Left lobe of liver (tissue), 2 donors: ENCODE results near the gene STPG2. TPM values are rescaled to one million over a fixed set of nuclear protein-coding genes. Genes with fewer than 3 reads are reported as not detected.
A peak's percentile ranks its signal among the peaks of the same experiment; 100 is the strongest.

Experiments
- ATAC-seq: fragments of 200-7000 bp; cut with Tn5 transposase; one replicate; pipeline ENCODE4 v1.9.1; 2020; ENCODE audit warnings: mild to moderate bottlenecking, moderate library complexity
- DNase-seq: peaks from one replicate; pipeline ENCODE4 v3.0.0-alpha.2; 2020; ENCODE audit warnings: low spot score
- total RNA-seq: library from RNA; stranded (reverse); gene quantifications from one replicate; pipeline ENCODE4 v1.2.1, GENCODE V29; 2021
- donor health status: DM: no; HTN: no; CAD: no; lungs with moderate emphysema.
- donor health status: DM: no; HTN: yes; CAD: no.

Gene STPG2
- total RNA-seq, 1 donor from 2014 or later, result 0.38 TPM

DNA sequence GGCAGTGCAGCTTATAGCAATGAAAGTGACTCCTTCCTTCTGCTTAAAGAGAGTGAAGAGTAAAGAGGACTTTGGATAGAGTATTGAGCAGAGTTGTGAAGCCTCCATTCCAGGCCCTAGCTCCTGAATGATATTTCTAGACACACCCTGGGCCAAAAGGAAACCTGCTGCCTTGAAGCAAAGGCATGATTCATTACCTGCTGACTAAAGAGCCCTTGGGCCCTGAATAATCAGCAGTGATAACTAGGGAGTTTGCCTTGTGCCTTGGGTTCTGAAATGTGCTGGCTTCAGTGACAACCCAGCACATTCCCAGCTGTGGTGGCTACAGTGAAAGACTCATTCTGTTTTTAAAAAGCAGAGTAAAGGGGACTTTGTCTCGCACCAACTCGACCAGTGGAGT is 49.2 kb downstream of the STPG2 start:
- ATAC-seq (no peak), DNase-seq (no peak)

DNA sequence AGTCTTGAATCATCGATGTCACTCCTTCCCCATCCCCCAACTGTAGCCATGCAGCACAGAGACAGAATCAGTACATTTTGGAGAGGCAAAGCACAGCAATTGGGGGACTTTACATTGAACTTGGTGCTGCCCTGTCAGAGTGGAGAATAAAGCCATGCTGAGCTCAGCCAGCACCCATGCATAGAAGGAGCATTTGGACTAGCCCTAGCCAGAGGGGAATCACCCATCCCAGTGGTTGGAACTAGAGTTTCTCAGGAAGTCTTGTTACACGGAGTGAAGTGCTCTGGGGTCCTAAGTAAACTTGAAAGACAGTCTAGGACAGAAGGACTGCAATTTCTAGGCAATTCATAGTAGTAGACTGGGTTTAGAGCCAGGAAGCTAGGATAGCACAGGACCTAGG is 49.6 kb downstream of the STPG2 start:
- no peak for DNase-seq

DNA sequence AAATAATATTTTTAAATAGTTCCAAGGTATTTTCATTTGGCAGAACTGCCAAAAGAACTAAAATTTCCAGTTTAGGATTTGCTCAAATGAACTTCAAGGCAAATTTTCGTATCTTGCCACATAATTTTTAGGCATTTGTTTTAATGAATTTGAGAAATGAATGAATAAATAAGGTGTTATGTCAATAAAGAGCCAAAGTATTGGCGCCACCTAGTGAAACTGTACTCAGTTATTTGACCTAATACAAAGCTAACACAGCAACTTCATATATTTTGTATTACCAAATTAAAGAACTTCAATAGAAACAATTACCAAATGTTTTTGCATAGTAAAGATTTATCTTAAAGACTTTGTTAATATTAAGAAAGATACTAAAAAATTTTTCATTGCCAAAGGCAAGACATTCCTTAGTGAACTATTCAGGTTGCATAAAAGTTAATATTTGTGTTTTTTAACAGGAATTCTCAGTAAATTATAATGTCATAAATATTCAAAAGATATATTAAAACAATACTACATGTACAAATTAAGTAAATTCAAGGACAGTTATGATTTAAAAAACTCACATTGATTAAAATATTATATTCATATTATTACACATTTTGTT is 50.3 kb downstream of the STPG2 start:
- DNase-seq, result no peak
- ATAC-seq, result no peak

More for the DNA sequence above, 49.6 kb downstream of the STPG2 start:
- no peak for ATAC-seq

DNA sequence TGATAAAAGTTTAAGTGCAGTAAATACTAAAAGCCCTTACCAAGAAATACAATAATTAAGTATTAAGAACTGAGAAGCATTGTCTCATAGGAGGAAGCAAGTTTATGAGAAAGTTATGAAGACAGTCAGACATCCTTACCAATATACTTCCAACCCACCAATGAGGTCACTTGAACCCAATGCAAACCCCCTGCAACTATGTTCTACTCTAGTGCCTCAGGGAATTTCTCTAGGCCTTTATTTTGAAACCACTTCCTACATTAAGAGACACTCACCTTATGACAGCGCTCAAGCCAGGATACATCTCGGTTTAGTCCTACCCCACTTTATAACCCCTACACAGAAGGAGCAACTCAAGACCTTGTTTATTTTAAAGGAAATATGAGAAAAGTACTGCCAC is 61.3 kb downstream of the STPG2 start:
- ATAC-seq (no peak), DNase-seq (no peak)

DNA sequence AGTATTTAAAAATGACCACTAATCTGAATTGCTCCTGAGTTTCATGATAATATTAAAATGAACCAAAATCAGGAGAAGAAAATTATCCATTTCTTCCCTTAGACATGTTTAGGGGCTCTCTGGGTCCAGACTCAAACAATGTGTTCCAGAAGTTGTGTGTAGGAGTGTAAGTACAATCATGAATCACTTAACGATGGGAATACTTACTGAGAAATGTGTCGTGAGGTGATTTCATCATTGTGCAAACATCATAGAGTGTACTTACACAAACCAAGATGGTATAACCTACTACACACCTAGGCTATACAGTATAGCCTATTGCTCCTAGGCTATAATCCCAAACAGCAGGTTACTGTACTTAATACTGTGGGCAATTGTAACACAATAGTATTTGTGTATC is 74.8 kb downstream of the STPG2 start:
- no peak for DNase-seq
- no peak for ATAC-seq

DNA sequence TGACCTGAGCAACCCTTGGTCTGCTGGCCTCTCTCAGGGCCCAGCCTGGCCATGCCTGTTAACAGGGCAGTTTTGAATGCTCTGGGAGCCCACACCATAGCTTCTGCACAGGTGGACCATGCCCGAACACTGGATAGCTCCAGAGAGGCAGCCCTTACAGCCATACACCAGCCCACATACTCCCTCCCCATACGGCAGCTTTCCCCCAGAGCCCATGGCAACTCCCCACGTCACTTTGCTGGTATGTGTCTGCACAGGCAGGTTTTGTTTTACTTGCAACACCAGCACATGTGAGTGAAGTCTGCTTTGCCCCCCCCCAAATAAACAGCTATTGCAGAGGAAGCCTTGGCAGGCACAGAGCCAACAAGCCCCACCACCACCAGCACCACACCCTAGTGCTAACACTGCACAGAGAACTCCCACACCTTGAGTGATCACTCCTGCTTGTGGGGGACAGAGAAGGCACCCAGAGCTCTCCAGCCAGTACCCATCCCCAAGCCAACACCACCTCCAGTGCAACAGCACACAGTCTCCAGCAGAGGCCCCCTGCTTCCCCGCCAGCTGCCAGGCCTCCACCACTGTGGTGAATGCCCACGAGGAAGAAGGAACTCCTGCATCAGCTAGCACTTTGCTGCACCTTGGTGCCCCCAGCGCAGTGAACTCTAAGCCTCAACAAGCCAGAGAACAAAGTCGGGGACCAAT is 87.3 kb downstream of the STPG2 start:
- DNase-seq (no peak), ATAC-seq (no peak)

DNA sequence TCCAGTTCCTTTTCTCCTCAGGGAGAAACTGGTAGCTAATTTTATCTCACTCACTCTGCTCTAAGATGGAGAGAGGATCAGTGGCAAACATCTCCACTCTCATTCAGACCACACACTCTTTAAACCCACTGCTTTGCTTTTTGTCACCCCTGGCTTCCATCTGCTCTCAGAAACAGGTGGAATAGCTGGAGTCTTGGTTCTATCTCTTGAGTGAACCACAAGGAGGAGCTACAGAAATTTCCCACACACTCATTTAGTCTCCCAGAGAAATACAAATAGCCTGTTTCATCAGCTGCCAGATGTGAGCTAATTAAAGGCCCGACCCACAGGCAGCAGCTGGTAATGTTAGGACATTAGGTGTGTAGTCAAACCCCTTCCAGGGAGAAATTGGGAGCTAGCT is 96.6 kb downstream of the STPG2 start:
- no peak for DNase-seq
- no peak for ATAC-seq

DNA sequence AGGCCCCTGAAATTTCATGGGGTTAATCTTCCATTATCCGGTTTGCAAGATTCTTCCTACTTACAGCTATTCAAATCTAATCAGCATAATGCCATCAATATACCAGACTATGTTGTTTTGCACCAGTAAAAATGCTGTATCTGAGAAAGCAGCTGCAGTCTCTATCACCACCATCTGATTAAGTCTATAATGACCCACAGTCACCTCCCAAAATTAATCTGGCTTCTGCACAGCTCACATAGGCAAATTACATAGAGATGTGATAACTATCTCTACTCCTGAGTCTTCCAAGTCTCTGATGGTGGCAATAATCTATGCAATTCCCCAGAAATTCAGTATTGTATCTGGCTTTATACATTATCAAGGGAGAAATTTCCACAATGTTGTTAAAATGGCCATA is 113.2 kb downstream of the STPG2 start:
- no peak for ATAC-seq
- no peak for DNase-seq

DNA sequence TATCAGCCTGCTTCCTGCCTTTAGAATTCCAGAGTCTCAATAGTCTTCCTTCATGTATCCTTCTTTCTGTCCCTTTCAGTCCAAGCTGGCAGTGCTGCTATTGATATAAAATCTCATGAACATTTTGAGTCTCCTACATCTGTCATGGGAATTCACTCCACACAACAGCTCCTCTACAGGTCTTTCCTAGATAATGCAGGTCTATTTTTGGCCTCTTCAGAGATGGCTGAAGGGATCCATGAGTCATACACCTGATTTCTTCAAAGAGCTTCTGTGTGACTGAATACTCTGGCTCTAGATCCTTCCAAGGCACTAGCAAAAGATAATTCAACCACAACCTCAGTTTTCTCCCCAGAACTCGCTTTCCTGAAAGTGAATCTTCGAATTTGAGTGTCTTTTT is 115.4 kb downstream of the STPG2 start:
- ATAC-seq (peak; percentile 21), DNase-seq (no peak)

DNA sequence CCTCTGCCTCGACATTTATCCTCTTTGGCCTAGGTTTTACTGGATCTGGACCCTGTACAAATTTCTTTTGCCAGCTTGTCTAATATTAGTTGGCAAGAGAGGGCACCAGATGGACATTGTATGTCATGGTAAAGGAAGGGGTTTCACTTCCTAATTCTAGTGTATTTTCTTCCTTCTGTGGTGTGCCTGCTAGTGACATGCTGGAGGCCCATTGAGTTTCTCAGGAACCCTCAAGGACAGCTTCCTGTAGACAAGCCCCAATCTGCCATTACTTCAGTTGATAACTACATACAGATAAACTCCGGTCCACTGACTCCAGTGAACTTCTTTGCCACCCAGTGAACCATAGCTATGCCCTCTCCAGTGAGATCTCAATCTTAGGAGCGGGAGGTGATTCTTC is 116.9 kb downstream of the STPG2 start:
- no peak for ATAC-seq
- DNase-seq, result no peak

DNA sequence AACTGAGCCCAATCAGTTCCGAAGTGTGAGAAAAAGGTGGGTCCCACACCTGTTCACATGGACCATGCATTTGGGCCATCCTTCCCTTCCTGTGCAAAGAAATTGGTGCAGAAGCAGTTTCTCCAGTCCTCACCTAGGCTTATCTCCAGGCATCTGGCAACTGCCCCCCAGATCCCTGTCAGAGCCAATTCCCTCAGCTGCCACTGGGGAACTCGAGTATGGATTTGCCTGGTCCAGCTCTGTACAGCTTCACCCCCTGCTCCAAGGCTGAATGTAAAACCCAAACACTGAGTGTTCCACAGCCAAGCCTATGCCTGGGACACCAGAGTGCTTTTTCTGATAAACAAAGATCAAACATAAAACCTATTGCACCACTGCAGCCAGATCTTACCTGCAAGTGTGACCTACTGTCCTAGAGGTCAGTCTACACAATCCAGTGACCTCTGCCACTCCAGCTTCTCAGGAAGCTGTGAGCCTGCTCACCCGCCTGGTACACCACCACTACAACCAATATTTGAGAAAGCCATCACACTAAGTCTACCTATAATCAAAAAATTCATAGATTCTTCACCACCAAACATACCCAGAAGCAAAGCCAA is 136.4 kb downstream of the STPG2 start:
- ATAC-seq (peak; percentile 80), DNase-seq (no peak)

DNA sequence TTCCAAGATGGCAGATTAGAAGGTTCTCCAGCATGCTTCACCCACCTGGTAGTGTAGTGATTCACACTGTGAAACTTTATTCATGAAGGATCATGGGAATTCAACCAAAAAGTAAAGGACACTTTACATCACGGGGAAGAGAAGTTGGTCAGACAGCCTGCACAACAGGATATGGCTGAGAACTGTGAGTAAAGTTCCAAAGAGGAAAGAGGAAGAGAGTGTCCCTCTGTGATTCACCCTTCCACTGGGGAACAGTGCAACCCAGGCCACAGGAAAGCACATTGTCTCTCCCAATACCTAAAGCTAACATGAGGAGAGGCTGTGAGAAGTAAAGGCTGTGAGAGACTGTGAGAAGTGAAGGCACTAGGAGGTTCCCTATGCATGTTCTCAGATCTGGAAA is 137.2 kb downstream of the STPG2 start:
- ATAC-seq, result no peak

DNA sequence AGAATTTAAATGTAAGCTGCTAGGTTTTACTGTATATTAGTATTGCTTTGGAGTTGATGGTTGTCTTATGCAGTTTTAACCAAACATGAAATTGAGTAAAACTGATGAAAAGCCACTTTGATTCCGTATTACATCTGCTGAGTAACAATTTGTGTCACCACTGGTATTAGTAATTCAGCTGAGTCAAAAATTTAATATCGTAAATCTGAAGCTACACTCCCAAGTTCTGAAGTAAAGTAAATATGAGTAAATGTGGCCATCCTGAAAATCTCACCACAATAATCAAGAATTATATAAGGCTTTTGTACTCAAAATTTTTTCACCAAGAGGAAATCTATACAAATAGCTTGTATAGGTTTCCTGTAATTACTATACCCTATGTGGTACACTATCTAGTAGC is 142.3 kb downstream of the STPG2 start:
- no peak for DNase-seq
- no peak for ATAC-seq

More for the DNA sequence above, 137.2 kb downstream of the STPG2 start:
- no peak for DNase-seq

DNA sequence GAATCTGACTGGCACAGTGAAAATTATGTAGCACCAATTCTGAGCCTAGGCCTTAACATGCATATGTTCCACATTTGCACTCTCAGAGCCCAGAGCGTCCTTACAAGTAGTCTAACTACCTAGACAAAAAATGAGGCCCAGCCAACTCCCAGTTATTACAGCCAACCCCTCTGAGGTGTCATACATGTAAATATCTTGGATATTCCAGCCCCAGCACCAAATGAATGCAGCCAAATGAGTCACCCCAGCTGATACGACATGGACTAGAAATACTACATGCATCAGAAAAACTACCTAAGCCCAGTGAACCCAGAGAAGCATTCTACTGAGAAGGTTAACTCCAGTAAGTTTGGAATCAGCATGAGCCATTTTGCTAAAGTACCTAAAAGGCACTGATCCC is 145.1 kb downstream of the STPG2 start:
- DNase-seq (no peak), ATAC-seq (no peak)

DNA sequence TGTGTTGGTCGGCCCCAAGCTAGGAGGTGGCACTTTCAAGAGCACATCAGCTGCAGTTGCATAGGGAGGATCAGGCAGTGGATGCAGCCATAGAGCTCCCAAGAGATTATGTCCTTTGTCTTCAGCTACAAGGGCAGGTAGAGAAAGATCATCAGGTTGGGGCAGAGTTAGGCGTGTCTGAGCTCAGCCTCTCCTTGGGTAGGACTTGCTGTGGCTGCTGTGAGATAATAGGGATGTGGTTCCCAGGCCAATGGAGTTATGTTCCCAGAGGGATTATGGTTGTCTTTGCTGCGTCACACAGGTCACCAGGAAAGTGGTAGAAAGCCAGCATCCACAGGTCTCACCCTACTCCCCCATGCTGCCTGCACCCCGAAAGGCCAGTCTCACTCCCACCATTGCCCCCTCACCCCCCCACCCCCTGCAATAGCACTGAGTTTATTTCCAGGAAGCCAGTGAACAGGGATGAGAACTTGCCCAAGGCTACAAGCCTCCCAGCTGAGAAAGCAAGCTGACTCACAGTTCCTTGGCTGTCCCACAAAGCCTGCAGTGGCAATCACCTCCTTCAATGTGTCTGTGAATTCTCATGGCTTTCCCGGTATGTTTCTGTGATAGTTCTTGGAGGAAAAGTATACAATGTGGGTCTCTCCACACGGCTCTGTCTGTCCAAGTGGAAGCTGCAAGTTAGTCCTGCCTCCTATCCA is 148.4 kb downstream of the STPG2 start:
- no peak for DNase-seq
- no peak for ATAC-seq

DNA sequence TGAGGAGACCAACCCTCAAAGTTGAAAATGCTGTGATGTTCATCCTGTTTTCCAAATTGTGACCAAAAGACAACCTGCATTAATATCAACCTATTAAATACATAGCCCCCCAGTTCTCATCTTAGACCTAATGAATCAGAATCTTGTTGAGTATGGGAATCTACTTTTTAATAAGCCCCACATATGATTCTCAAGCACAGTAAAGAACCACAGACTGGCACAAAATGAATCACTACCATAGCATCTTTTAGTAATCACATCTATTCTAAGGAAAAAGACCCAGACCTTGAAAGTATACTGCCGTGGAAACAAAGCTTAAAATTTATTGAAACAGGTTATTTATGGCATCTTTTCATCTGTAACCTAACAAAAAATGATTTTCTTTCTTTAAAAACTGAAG is 152.9 kb downstream of the STPG2 start:
- ATAC-seq (no peak), DNase-seq (no peak)

DNA sequence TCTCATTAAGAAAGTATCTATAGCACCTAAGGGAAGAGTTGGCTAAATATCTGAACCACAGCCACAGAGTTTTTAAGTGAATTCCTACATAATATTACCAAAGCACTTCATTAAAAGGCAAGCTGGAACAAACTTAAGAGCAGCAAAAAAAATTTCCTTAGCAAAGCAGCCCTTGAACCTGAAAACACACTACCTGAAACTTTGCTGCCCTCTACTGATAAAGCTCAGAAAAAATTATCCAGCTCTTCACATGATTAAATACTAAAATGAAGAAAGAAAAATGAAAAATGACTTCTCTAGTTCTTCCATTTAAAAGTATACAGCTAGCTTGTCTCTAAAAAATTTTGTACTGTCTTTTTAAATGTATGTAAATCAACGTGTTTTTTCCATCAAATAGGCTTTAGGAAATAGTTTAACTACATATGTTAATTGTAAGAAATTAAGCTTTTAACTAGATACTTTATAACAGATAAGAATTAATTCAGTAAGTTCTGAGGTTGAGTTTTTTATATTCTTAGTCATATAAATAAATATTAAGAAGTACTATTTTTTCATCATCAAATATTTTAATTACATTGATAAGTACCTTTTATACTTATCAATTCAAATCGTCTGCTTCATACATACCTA is 156.1 kb downstream of the STPG2 start:
- no peak for DNase-seq
- peak; percentile 66 for ATAC-seq

DNA sequence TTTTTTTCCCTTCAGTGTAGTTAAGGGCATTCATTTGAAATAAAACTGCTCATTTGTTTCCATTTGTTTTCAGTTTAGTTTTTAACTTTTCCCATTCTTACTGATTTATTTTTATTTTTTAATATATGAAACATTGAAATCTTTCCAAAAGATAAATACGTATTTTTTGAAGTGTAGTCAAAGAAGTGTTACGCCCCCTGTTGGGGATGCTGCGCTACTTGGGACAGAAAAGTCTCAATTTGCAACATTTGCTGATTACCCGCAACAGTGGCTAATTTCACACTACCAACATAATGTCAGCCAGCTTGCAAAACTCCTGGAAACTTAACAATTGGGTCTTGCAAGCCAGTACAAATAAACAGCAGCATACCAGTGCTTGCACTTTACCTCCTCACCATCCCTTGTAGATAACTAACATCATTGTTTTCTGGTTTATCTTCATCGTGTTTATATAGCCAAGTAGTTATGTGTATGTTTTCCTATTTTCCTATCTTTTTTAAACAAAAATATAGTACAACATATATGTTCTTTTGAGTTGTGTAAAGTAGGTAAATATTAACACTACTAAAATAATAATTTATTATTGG is 158.6 kb downstream of the STPG2 start:
- DNase-seq, result no peak
- no peak for ATAC-seq

DNA sequence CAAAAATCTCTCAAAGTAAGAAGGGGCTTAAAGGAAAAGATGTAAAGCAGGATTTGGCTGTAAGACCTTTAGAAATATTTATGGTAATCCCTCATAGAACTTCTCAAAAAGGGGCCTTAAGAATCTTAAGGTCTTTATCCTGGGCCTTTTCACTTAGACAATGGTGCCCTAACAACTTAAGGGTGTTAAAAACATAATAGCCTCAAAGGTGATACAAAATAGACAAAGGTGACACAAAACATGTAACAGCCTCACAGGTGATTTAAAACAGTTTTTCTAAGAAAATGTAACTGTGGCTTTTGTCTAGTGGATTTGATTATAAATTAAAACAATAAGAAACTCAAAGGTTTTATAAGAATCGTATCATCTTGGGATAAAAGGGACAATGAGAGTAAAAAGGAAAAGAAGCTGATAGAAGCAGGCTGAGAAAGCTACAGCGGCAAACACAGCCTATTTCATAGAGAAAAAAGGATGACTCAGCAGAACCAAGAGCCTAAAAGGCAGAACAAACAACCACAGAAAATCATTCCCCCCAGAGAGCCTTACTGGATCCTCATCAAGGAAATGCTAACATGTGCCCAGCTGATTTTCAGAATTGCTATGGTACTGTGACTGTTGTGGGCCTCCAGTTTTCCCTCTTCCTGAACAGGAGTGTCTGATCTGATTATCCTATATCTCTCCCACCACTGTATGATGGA is 164.3 kb downstream of the STPG2 start:
- DNase-seq (no peak), ATAC-seq (no peak)

DNA sequence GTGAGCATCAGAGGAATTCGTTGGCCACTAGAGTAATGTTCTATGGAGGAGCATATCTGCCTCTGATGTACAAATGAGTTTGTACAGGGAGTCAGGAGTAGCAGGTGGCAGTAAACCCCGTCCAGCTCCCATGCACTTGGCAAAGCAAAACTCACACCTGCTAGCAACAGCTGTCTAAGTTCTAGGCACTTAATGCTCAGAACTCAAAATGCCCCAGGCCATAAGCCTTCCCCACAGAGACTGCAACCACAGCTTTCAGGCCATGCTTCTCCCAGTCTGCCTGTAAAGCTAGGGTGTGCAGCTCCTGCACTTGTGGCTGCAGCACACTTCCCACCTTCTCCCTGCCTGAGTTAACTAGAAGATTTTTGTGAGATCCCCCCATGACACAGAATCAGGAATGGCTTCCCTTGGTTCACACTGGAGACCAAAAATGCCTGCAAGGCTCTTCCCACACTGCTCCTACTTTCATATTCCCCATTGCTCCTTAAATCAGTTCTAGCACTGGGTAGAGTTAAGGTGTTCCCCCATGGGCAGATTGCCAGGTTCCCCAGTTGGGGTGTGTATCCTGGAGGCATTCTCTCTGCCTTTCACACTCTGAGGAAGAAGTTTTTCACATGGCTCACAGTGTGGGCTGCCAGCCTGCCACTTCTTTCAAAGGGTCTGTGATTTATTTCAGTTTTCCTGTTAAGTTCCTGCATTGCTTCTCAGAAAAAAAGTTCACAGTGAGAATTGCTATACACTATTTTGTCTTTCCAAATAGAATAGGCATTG is 189.9 kb downstream of the STPG2 start:
- DNase-seq, result no peak
- ATAC-seq, result no peak
